ENCODE measurements around the gene SASH1. TPM values are rescaled to one million over a fixed set of nuclear protein-coding genes. Genes with fewer than 3 reads are reported as not detected.
A peak's percentile ranks its signal among the peaks of the same experiment; 100 is the strongest.

The SASH1 gene
- total RNA-seq, 1 experiment from 2014 or later, result 11.5 TPM

DNA sequence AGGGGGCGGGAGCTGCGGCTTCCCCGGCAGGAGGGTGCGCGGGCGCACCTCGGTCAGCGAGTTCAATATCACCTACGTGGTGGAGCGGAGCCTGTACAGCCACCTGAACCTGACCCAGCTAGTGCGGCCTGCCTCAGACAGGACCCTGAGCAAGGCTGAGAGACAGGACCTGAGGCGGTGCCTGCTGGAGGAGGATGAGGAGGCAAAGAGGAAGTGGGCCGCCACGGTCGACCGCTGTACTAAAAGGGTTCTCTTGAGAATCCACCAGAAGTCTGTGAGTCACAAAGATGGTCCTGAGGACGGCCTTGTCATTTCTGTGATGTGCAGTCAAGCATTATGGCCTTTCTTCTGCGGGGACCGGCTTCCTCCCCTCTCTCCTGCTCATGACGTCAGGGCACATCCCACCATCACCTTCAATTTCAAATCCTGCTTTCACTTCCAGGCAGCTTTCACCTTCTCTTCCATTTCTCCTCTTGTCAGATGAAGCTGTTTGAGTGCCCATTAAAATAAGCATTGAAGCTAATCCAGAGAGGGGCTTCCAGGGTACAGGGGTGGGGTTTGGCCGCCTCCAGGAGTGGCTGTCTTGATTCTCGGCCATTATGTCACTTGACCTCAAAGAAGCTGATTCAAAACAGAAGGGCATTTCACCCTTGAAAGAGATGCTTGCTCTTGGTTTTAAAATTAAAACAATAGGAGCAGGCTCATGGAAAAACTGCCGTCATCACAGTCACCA, 177.6 kb downstream of the SASH1 start:
- DNase-seq (ENCODE audit: low read depth), result no peak

- DNase-seq (ENCODE audit: low read depth), result no peak
Measured at GRCh38 chr6:148521158-148521557, 178.5 kb downstream of the SASH1 start.

DNA sequence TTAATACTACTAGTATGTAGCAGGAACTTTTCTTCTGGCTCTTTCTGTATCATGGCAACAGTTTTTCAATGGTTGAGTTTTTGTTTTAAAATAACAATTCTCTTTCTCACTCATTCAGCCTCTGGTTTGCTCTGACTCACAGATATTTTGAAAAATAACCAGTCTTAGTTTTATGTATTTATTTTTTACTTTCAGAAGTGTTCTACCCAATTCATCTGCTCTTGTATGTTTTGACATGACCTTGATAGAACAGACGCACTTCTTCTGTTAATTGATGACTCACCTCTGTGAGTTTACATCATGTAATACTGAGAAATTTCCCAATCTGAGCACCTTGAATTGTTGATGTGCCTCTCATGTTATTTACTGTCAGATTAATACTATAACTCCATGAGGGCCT, 178.9 kb downstream of the SASH1 start:
- DNase-seq (ENCODE audit: low read depth), result peak; percentile 61

DNA sequence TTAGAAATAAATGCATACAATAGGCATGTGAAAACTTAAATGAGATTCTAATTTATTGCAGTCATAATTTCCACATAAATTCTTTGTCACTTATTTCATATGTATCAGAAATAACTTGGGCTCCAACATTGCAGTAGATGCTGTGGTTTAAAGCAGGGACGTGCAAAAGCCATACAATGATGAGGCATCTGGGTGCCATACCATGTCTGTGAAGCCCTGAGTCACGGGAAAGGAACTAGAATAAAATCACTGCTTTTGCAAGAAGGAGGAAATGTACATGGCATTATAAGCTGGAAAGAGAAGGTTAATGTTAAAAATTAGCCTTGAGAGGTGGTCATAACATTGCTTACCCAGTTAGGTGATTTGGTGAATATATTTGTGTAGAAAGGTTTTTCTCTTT, 180.4 kb downstream of the SASH1 start:
- DNase-seq (ENCODE audit: low read depth), result peak; percentile 59

GRCh38 chr6:148523551-148523950, 180.9 kb downstream of the SASH1 start:
- DNase-seq (ENCODE audit: low read depth), result peak; percentile 16

GRCh38 chr6:148524471-148524882, 181.8 kb downstream of the SASH1 start:
- DNase-seq (ENCODE audit: low read depth), result peak; percentile 93

DNA sequence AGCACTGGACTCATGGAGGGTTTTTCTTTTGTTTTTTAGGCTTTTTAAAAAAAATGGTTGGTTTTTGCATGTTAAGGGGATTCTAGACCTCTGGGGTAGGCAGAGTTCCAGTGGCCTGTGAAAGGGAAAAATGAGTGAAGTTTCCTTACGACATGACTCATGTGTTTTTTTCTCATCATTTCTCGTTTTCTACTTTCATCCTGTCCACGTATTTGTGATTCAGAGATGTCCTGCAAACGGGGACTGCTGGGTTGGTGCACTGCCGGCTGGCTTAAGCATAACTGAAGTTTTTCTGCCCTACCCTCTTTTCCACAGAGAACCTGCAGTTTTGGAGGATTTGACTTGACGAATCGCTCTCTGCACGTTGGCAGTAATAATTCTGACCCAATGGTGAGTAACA, 182.3 kb downstream of the SASH1 start:
- peak; percentile 91 for DNase-seq (ENCODE audit: low read depth)

DNA sequence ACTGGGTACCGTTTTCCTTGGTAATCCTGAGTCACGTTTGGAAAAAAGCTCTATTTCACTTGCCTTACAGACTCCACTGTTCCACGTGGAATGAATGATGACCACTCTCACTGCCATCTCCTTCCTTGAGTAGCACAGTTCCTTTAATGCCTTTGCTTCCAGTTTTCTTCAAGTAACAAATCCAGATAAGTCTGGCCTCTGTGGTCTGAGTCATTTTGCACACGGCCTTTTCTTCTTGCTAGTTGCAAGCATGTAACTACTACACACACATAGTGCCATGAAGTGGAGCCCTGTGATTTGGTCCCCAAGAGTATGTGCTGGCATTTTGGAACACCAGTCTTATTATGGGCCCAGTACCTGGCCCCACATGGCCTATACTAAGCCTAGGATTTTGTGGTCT, 182.8 kb downstream of the SASH1 start:
- DNase-seq (ENCODE audit: low read depth), result peak; percentile 95

GRCh38 chr6:148526145-148526544, 183.5 kb downstream of the SASH1 start:
- DNase-seq (ENCODE audit: low read depth), result no peak

DNA sequence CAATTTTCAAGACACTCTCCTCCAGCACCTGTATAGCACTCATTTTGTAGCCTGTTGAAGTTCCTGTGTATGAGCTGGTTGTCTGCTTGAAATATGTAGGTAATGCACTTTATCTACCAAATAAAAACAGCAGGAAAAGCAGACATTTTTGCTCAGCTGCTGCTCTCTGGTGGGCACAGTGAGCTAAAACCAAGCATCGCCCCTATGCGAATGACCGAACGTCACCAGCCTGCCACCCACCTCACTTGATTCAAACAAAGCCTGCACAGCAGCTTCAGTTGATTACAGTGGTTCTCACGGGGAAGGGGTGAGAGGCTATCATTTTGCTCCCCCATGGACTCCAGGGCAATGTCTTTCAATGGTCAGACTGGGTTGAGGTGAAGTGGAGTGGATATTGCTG, 185.7 kb downstream of the SASH1 start:
- peak; percentile 37 for DNase-seq (ENCODE audit: low read depth)

- no peak for DNase-seq (ENCODE audit: low read depth)
Measured at GRCh38 chr6:148529010-148529409, 186.4 kb downstream of the SASH1 start.

GRCh38 chr6:148530394-148530953, 187.8 kb downstream of the SASH1 start:
- peak; percentile 81 for DNase-seq (ENCODE audit: low read depth)

- no peak for DNase-seq (ENCODE audit: low read depth)
Measured at GRCh38 chr6:148530976-148531375, 188.3 kb downstream of the SASH1 start.

GRCh38 chr6:148532698-148533097, 190.1 kb downstream of the SASH1 start:
- no peak for DNase-seq (ENCODE audit: low read depth)

- DNase-seq (ENCODE audit: low read depth), result no peak
Measured at GRCh38 chr6:148533309-148534107, 190.9 kb downstream of the SASH1 start.

- no peak for DNase-seq (ENCODE audit: low read depth)
Measured at GRCh38 chr6:148534871-148535270, 192.2 kb downstream of the SASH1 start.

DNA sequence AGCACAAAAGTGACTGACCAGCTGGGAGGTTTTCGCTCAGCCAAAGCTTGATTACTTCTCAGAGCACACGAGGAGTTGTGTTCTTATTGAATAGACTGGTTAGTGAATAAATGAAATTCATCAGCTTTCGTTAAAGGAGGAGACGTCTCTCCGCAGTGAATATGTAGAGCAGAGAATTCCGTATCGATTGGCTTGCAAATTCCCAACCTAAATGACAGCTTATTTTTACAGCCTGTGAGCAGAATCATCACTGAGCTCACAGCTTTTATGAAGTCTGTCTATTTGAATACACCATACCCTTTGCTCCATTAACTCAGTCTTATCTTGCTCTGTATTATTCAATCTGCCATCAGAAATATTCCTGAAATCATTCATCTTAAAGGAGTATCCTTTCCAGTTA, 192.7 kb downstream of the SASH1 start:
- DNase-seq (ENCODE audit: low read depth), result no peak

GRCh38 chr6:148535976-148536375, 193.3 kb downstream of the SASH1 start:
- DNase-seq (ENCODE audit: low read depth), result peak; percentile 84

DNA sequence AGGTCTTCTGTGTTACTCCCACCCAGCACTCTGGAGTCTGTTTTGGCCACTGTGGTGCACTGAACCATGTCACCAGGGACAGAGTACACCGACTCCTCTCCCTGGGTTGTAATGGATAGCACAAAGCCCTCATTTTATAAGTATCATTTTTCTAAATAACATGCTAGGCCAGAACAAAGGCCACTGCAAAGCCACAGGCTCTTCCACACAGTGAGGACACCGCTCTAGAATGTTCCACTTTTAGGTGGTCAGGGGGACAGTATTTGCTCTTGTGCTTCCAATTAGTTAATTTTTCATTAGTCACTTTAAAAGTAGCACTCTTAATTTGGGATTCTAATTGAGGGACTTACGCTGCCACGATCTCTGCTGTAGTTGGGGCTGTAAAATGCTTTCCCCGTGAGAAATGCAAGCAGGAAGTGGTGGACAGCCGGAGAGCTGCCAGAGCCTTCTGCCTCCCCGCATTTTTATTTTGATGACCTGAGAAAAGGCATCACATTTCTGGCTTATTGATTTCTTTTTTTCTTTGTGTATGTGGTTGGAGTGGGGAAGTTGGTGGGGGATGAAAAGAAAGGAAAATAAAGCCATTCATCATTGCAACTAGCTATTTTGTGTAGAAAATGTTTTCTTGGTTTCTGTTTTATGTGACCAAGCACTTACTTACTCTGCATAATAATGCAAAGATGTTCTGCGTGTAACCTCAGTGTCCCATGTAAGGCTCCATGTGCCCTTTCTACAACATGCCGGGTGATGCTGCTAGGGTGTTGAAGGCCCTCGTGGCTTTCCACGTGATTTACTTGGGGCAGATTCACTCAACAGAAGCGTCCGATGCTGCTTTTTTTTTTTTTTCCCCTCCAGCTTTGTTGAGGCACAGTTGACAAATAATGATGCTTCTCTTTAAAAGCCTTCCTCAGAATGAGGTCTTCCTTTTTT, 195.9 kb downstream of the SASH1 start:
- DNase-seq (ENCODE audit: low read depth), result peak; percentile 79

DNA sequence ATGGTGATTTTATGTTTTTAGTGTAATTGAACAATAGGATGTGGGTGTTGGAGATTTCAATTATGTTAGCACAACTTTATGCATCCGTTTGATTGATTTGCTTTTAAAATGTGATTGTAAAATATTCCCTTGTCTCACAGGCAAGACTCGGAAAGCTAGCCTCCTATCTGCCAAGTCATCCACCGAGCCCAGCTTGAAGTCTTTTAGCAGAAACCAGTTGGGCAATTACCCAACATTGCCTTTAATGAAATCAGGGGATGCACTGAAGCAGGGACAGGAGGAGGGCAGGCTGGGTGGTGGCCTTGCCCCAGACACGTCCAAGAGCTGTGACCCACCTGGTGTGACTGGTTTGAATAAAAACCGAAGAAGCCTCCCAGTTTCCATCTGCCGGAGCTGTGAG, 200.9 kb downstream of the SASH1 start:
- no peak for DNase-seq (ENCODE audit: low read depth)

- DNase-seq (ENCODE audit: low read depth), result no peak
Measured at GRCh38 chr6:148544421-148544820, 201.8 kb downstream of the SASH1 start.

GRCh38 chr6:148545901-148546300, 203.3 kb downstream of the SASH1 start:
- DNase-seq (ENCODE audit: low read depth), result no peak
